HG03066 (cell line): ENCODE results near the gene SMAD3.
"Not testable (repeated sequence)": the region's sequence is repeated elsewhere in the genome, so short reads cannot be mapped to it uniquely, and the experiment has no call there.

ENCODE experiments used
- ATAC-seq: cut with Tn5 transposase; IDR thresholded peaks from one replicate; pipeline ENCODE4 v1.9.1; 2021; ENCODE audit warnings: low read depth; ENCODE audit not compliant: unreplicated experiment

Gene SMAD3

DNA sequence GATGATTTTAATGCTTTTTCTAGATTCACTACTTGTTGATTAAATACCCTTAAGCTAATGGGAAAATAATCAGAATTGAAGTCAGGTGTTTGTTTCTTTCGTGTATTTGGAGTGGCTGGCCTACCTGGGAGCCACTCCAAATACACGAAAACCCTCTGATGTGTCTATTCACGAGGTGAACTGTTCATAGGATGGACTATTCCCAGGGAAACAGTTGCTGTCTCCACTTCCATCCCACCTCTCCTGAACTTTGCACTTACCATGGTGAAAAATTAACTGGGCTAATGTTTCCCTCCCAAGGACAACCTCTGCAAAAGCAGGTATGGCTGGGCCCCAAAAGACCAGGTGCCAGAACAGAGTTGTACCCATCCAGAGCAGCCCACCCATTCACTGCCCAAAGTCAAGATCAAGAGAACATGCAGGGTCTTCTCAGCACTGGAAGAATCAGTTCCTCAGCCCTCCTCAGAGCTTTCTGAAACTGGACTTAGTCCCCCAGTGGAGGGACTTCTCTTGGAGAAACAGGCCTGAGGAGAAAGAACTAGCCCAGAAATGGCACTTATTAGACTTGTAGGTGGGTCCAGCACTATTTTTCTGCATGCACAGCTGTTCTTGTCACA, 2.9 kb upstream of the SMAD3 start:
- ATAC-seq, result no peak

DNA sequence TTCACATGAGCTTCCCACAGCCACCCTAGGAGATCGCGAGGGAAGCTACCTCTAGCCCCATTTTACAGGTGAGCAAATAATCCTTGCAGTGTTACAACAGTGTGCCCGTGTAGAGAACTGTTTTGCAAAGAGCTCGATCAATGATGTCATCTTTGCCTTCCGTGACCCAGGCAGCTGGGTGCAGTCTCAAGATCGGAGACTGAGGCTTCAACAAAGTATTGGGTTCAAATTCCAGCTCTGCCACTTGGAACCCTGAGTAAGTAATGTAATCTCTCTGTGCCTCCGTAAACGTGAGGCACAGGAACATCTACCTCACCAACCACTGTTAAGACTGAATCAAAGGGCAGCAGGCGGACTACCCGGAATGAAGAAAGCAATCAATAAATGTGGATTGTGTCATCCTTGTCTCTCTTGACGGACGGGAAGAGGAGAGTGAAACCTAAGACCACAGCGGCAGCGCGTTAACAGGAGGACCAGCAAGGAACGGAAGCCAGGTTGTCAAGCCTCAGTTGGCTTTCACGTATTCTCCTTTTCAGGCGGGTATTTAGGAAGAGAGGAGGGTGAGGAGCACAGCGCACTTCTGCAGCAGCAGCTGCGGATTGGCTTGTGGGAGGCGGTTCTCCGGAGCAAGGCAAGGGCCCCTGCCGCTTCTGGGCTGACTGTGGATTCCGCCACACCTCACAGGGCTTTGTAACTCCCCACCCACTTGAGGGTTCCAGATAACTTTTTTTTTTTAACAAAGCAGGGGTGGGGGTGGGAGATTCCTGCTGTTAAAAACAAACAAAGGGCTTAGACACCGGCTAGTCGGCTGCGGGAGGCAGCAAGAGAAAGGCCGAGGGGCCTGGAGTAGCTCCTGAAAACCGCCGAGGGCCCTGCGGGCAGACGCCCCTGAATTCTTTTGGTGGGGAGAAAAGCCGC, 1.5 kb upstream of the SMAD3 start:
- no peak for ATAC-seq

- ATAC-seq, result no peak
Observed at GRCh38 chr15:67064607-67065530, 533 bp upstream of the SMAD3 start.

GRCh38 chr15:67066041-67066958, 898 bp downstream of the SMAD3 start:
- ATAC-seq, result no peak

DNA sequence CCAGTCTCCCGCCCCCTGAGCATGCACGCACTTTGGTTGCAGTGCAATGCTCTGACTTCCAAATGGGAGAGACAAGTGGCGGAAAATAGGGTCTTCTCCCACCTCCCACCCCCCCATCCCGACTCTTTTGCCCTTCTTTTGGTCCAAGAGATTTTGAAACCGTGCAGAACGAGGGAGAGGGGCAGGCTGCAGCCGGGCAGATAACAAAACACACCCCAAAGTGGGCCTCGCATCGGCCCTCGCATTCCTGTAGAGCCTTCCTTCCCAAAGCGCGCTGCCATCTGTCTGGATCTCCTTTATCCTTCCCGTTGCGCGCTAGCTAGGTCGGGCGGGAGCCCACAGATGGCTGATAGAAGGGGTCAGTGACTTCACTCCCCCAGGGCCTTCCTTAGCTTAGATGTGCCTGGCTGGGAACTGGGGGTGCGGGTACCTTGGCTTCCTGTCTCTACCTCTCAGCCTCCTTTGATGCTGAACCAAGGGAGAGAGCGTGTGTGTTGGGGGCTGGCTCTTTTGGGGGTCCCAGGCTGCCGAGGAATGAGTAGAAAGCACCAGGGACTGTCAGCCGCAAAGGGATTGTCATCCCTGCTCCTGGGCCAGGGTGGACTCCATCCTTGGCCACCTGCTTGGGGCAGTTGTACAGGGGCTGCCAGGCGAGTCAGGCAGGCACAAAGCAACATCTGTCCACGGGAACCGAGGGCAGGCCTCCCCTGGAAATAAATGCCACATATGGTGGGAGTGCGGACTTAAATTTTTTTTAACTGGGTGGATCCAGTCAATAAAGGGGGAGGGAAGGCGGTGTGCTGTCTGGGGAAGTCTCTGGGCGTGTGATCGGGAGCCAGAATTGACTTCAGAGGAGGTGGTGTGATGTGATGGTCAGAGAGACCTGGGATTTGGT, 1.8 kb downstream of the SMAD3 start:
- no peak for ATAC-seq

- no peak for ATAC-seq
Observed at GRCh38 chr15:67067930-67068551, 2.6 kb downstream of the SMAD3 start.

GRCh38 chr15:67068710-67069400, 3.5 kb downstream of the SMAD3 start:
- no peak for ATAC-seq

DNA sequence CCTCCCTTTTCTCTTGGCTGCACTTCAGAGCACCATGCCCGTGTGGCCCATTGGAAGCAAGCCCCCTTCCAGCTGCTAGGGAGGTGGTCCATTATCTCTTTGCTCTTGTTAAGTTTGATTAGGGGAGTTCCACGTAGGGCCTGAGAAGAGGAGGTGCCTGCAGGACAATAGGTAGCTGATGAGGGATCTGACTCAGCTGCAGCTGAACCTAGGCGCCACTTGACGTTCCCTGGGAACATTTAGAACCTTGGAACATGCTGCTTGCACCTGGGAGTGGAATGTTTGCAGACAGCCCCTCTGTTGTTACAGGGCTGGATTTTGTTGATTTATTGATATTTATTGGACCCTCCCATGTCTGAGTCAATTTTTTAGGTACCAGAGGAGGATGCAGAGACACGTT, 4.7 kb downstream of the SMAD3 start:
- no peak for ATAC-seq

GRCh38 chr15:67070892-67071664, 5.7 kb downstream of the SMAD3 start:
- ATAC-seq, result no peak

- ATAC-seq, result no peak
Observed at GRCh38 chr15:67072442-67072841, 7.0 kb downstream of the SMAD3 start.

DNA sequence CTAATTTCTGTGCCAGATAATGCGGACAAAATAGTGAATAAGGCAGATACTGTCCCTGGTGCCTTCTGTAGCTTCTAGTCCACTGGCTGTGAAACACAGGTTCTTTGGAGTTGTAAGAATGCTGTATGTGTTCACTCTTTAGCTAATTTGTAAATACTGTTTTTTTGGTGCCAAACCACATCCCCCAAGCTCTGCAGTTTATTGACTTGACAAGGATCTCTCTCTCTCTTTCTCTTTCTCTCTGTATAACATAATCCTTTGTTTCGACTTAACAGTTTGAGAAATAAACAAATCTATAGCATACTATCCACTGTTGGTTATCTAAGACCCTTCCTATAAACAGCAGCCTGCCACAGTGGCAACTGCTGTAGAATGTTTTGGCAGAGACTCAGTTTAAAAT, 7.6 kb downstream of the SMAD3 start:
- no peak for ATAC-seq

DNA sequence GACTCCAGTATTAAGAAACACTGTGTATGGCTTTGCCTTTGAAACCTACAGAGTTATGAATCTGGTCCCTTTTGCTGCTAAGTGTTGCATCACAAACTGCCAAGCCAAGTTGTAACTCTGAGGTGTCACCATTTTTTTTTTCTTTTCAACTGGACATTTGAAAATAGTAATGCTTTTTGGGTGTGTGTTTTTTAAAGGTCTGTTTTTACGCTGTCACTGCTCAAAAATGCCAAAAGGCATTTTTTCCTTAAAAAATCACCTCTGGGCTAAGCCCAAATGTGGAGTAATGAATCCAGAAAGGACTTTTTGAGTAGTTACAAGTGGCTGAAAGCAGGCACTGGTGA, 9.5 kb downstream of the SMAD3 start:
- no peak for ATAC-seq

GRCh38 chr15:67075555-67076135, 10.2 kb downstream of the SMAD3 start:
- ATAC-seq, result not testable (repeated sequence)

GRCh38 chr15:67076147-67076843, 10.9 kb downstream of the SMAD3 start:
- ATAC-seq, result peak; percentile 48

GRCh38 chr15:67077641-67078215, 12.3 kb downstream of the SMAD3 start:
- no peak for ATAC-seq

DNA sequence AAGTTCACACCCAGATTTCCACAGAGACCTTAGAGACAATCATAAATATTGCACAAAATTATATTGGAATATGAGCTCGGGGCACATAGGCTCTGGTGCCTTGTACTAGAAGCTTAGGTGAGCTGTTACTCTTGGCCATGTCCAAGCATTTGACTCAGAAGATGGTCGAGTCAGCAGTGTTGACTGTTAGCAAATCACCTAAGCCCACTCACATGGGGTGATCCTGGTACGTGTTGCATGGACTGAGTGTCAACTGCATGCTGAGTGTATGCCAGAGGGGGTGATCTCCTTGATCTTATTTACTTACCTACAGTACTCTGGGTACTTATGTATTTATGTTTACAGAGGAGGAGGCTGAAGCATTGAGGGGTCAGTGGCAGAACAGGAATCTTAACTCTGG, 14.0 kb downstream of the SMAD3 start:
- ATAC-seq, result no peak
